Measurements from ENCODE around the gene BRD9.

The BRD9 gene

GRCh38 chr5:900781-901180 is 8.2 kb upstream of the BRD9 start:
- no peaks in the 10 kb centered on the region for H3K27me3 Mint-ChIP-seq
- ATAC-seq (ENCODE audit: low read depth): no peak
- H3K4me3 Mint-ChIP-seq: no peak overlapping the region

GRCh38 chr5:893711-894110 is 1.1 kb upstream of the BRD9 start:
- H3K27me3 Mint-ChIP-seq: no peaks in the 10 kb centered on the region
- DNase-seq (ENCODE audit: low spot score in 2 of 2): no peak
- peaks cover 4% of the 10 kb centered on the region for H3K4me1 Mint-ChIP-seq
- no peaks in the 10 kb centered on the region for H3K9me3 Mint-ChIP-seq
- H3K27ac Mint-ChIP-seq: no peak overlapping the region
- peak overlapping the region; percentile 65 for H3K4me3 Mint-ChIP-seq
- peaks cover 6% of the 10 kb centered on the region for H3K36me3 Mint-ChIP-seq
- no peak for ATAC-seq (ENCODE audit: low read depth)

More at GRCh38 chr5:900781-901180, 8.2 kb upstream of the BRD9 start:
- H3K36me3 Mint-ChIP-seq: no peaks in the 10 kb centered on the region
- H3K9me3 Mint-ChIP-seq: no peaks in the 10 kb centered on the region
- no peak overlapping the region for H3K27ac Mint-ChIP-seq
- DNase-seq (ENCODE audit: low spot score in 2 of 2): no peak
- H3K4me1 Mint-ChIP-seq: peaks cover 3% of the 10 kb centered on the region

GRCh38 chr5:893137-893506 is 521 bp upstream of the BRD9 start:
- no peak overlapping the region for H3K27ac Mint-ChIP-seq

GRCh38 chr5:891837-892393 is 686 bp downstream of the BRD9 start:
- peaks cover 4% of the 10 kb centered on the region for H3K4me1 Mint-ChIP-seq
- DNase-seq (ENCODE audit: low spot score in 2 of 2) (no peak), ATAC-seq (ENCODE audit: low read depth) (no peak)
- peak overlapping the region; percentile 82 for H3K4me3 Mint-ChIP-seq
- peaks cover 16% of the 10 kb centered on the region for H3K36me3 Mint-ChIP-seq
- no peaks in the 10 kb centered on the region for H3K9me3 Mint-ChIP-seq
- peak overlapping the region; percentile 64 for H3K27ac Mint-ChIP-seq
- no peaks in the 10 kb centered on the region for H3K27me3 Mint-ChIP-seq

More at GRCh38 chr5:893137-893506, 521 bp upstream of the BRD9 start:
- Mint-ChIP-seq H3K4me1 (peaks cover 4% of the 10 kb centered on the region), H3K4me3 (peak overlapping the region; percentile 65), H3K36me3 (peaks cover 9% of the 10 kb centered on the region), H3K27me3 (no peaks in the 10 kb centered on the region), H3K9me3 (no peaks in the 10 kb centered on the region)
- ATAC-seq (ENCODE audit: low read depth): no peak
- no peak for DNase-seq (ENCODE audit: low spot score in 2 of 2)

GRCh38 chr5:891117-891836 is 1.3 kb downstream of the BRD9 start:
- Mint-ChIP-seq H3K27ac (peak overlapping the region; percentile 64), H3K36me3 (peaks cover 17% of the 10 kb centered on the region), H3K9me3 (no peaks in the 10 kb centered on the region), H3K27me3 (no peaks in the 10 kb centered on the region), H3K4me3 (peak overlapping the region; percentile 82), H3K4me1 (peaks cover 4% of the 10 kb centered on the region)
- DNase-seq (ENCODE audit: low spot score in 2 of 2): no peak
- ATAC-seq (ENCODE audit: low read depth): no peak

- no peak for DNase-seq (ENCODE audit: low spot score in 2 of 2)
- H3K27ac Mint-ChIP-seq: no peak overlapping the region
These were observed 3.4 kb downstream of the BRD9 start for GRCh38 chr5:889075-889710.

GRCh38 chr5:888638-889035 is 4.0 kb downstream of the BRD9 start:
- peaks cover 4% of the 10 kb centered on the region for H3K4me1 Mint-ChIP-seq
- H3K9me3 Mint-ChIP-seq: no peaks in the 10 kb centered on the region
- DNase-seq (ENCODE audit: low spot score in 2 of 2): no peak
- ATAC-seq (ENCODE audit: low read depth): no peak
- no peaks in the 10 kb centered on the region for H3K27me3 Mint-ChIP-seq
- H3K4me3 Mint-ChIP-seq: no peak overlapping the region
- H3K36me3 Mint-ChIP-seq: peaks cover 20% of the 10 kb centered on the region
- H3K27ac Mint-ChIP-seq: no peak overlapping the region

More at GRCh38 chr5:889075-889710, 3.4 kb downstream of the BRD9 start:
- H3K9me3 Mint-ChIP-seq: no peaks in the 10 kb centered on the region
- H3K27me3 Mint-ChIP-seq: no peaks in the 10 kb centered on the region
- H3K36me3 Mint-ChIP-seq: peaks cover 17% of the 10 kb centered on the region
- peaks cover 4% of the 10 kb centered on the region for H3K4me1 Mint-ChIP-seq
- no peak overlapping the region for H3K4me3 Mint-ChIP-seq
- no peak for ATAC-seq (ENCODE audit: low read depth)

- DNase-seq (ENCODE audit: low spot score in 2 of 2) (no peak), ATAC-seq (ENCODE audit: low read depth) (no peak)
- H3K4me3 Mint-ChIP-seq: no peak overlapping the region
- no peaks in the 10 kb centered on the region for H3K9me3 Mint-ChIP-seq
- H3K27me3 Mint-ChIP-seq: no peaks in the 10 kb centered on the region
- peaks cover 25% of the 10 kb centered on the region for H3K36me3 Mint-ChIP-seq
- no peak overlapping the region for H3K27ac Mint-ChIP-seq
- H3K4me1 Mint-ChIP-seq: peaks cover 4% of the 10 kb centered on the region
These were observed 4.5 kb downstream of the BRD9 start for GRCh38 chr5:887947-888637.

GRCh38 chr5:886716-887325 is 5.8 kb downstream of the BRD9 start:
- Mint-ChIP-seq H3K27ac (no peak overlapping the region), H3K4me1 (peaks cover 15% of the 10 kb centered on the region), H3K4me3 (no peak overlapping the region), H3K27me3 (no peaks in the 10 kb centered on the region), H3K36me3 (peaks cover 37% of the 10 kb centered on the region), H3K9me3 (peaks cover 10% of the 10 kb centered on the region)
- DNase-seq (ENCODE audit: low spot score in 2 of 2): no peak
- ATAC-seq (ENCODE audit: low read depth): no peak

- ATAC-seq (ENCODE audit: low read depth) (no peak), DNase-seq (ENCODE audit: low spot score in 2 of 2) (no peak)
- H3K9me3 Mint-ChIP-seq: peaks cover 10% of the 10 kb centered on the region
- no peaks in the 10 kb centered on the region for H3K27me3 Mint-ChIP-seq
- no peak overlapping the region for H3K27ac Mint-ChIP-seq
- H3K36me3 Mint-ChIP-seq: peaks cover 39% of the 10 kb centered on the region
- no peak overlapping the region for H3K4me3 Mint-ChIP-seq
- peaks cover 11% of the 10 kb centered on the region for H3K4me1 Mint-ChIP-seq
These were observed 6.6 kb downstream of the BRD9 start for GRCh38 chr5:886036-886435.

- Mint-ChIP-seq H3K36me3 (peaks cover 42% of the 10 kb centered on the region), H3K4me1 (peaks cover 11% of the 10 kb centered on the region)
These were observed 7.1 kb downstream of the BRD9 start for GRCh38 chr5:885529-885928.

GRCh38 chr5:885127-885442 is 7.5 kb downstream of the BRD9 start:
- ATAC-seq (ENCODE audit: low read depth) (no peak), DNase-seq (ENCODE audit: low spot score in 2 of 2) (no peak)
- no peaks in the 10 kb centered on the region for H3K27me3 Mint-ChIP-seq
- peaks cover 10% of the 10 kb centered on the region for H3K9me3 Mint-ChIP-seq
- peaks cover 42% of the 10 kb centered on the region for H3K36me3 Mint-ChIP-seq
- no peak overlapping the region for H3K4me3 Mint-ChIP-seq
- H3K4me1 Mint-ChIP-seq: peaks cover 11% of the 10 kb centered on the region
- H3K27ac Mint-ChIP-seq: no peak overlapping the region

More at GRCh38 chr5:885529-885928, 7.1 kb downstream of the BRD9 start:
- DNase-seq (ENCODE audit: low spot score in 2 of 2) (no peak), ATAC-seq (ENCODE audit: low read depth) (no peak)
- Mint-ChIP-seq H3K27me3 (no peaks in the 10 kb centered on the region), H3K9me3 (peaks cover 10% of the 10 kb centered on the region), H3K4me3 (no peak overlapping the region), H3K27ac (no peak overlapping the region)

GRCh38 chr5:884345-885126 is 8.1 kb downstream of the BRD9 start:
- peaks cover 10% of the 10 kb centered on the region for H3K9me3 Mint-ChIP-seq
- H3K27me3 Mint-ChIP-seq: no peaks in the 10 kb centered on the region
- peaks cover 42% of the 10 kb centered on the region for H3K36me3 Mint-ChIP-seq
- H3K4me1 Mint-ChIP-seq: peaks cover 11% of the 10 kb centered on the region
- no peak overlapping the region for H3K27ac Mint-ChIP-seq
- DNase-seq (ENCODE audit: low spot score in 2 of 2): no peak
- ATAC-seq (ENCODE audit: low read depth): no peak
- no peak overlapping the region for H3K4me3 Mint-ChIP-seq

Measured in memory B cell (primary cell).